SK-N-MC (cell line): ENCODE results near the gene WDFY1.

Experiments used
- EZH2 ChIP-seq: fragments of 200-600 bp; sonication (generic); IDR thresholded peaks from one replicate; pipeline ENCODE4 v1.6.1; 2017; ENCODE audit warnings: antibody characterized with exemption
- FOXP2 ChIP-seq: optimal IDR thresholded peaks from 2 replicates; pipeline ENCODE3; 2011; ENCODE audit warnings: mild to moderate bottlenecking, moderate library complexity; ENCODE audit not compliant: insufficient read depth; ENCODE audit errors: extremely low read length, control extremely low read depth
- POLR2AphosphoS5 ChIP-seq: IDR thresholded peaks from 2 replicates; pipeline ENCODE4 v1.6.1; 2012; ENCODE audit warnings: mild to moderate bottlenecking, low read depth, low read length, borderline replicate concordance

DNA sequence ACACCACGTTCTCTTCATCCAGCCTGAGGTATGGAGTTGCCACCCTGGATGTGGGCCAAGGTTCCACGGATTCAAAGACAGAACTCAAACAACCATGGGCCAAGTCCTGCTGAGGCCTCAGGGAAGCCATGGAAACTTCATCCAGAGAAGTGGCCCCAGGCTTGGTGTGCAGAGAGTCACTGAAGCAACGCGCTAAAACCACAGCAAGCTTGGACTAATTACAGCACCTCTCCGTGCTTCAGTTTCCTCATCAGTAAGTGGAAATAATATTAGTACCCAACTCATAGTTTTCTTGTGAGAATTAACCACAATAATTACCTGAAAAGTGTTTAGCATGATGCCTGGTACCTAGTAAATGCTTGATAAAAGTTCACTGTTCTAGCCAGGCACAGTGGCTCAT lies 88.6 kb downstream of the WDFY1 start:
- no peak for TF ChIP-seq POLR2AphosphoS5
- TF ChIP-seq EZH2: no peak
- no peak for TF ChIP-seq FOXP2
